Peyer's patch (tissue), 4 donors: Measurements from ENCODE around the gene LYSMD1. TPM values are rescaled to one million over a fixed set of nuclear protein-coding genes. Genes with fewer than 3 reads are reported as not detected.

Source experiments
- DNase-seq, 3 donors: peaks; one replicate each; pipeline ENCODE4 v3.0.0-alpha.2; 2017 to 2019
- H3K27ac ChIP-seq, 4 donors: fragments of 200-600 bp; sonication (generic); one replicate each; pipeline ENCODE4 v1.5.1; 2016 to 2019
- H3K27me3 ChIP-seq, 2 donors: fragments of 200-600 bp; sonication (generic); one replicate each; pipeline ENCODE4 v1.5.1; 2019
- H3K36me3 ChIP-seq, 3 donors: fragments of 200-600 bp; sonication (generic); one replicate each; pipeline ENCODE4 v1.5.1; 2016 to 2019
- H3K4me1 ChIP-seq, 4 donors: fragments of 200-600 bp; sonication (generic); one replicate each; pipeline ENCODE4 v1.5.1; 2016 to 2019
- H3K4me3 ChIP-seq, 4 donors: fragments of 200-600 bp; sonication (generic); 1 replicate in 3 of 4; 2 replicates in 1 of 4; pipeline ENCODE4 v1.5.1; 2016 to 2019; ENCODE audit warnings: mild to moderate bottlenecking in 1 of 4
- H3K9me3 ChIP-seq, 4 donors: fragments of 200-600 bp; sonication (generic); one replicate each; pipeline ENCODE4 v1.5.1; 2016 to 2019; ENCODE audit warnings: mild to moderate bottlenecking in 1 of 4
- POLR2A ChIP-seq, 2 donors: fragments of 450-650 bp; IDR thresholded peaks; one replicate each; pipeline ENCODE4 v1.5.1; 2017; ENCODE audit warnings: antibody characterized with exemption in 2 of 2, mild to moderate bottlenecking in 2 of 2, moderate library complexity in 2 of 2
- total RNA-seq, 4 donors: library from RNA; depleted of rRNA; stranded (reverse); fragments of >200 nt; gene quantifications; one replicate each; pipeline ENCODE4 v1.1.0, GENCODE V29; 2016
- TF ChIP-seq, protein P1 (sequence below), 6 experiments: fragments of 450-650 bp in 4 of 6; fragments of 200-600 bp in 2 of 6; sonication (generic) in 1 of 6; IDR thresholded peaks; one replicate each; pipeline ENCODE4 v1.5.1; 2017 to 2019; ENCODE audit warnings: antibody characterized with exemption in 6 of 6, mild to moderate bottlenecking in 3 of 6, moderate library complexity in 1 of 6

LYSMD1 gene
- total RNA-seq, 4 donors from 2014 or later, result 6.0 to 11.7 (median 10.2) TPM

DNA sequence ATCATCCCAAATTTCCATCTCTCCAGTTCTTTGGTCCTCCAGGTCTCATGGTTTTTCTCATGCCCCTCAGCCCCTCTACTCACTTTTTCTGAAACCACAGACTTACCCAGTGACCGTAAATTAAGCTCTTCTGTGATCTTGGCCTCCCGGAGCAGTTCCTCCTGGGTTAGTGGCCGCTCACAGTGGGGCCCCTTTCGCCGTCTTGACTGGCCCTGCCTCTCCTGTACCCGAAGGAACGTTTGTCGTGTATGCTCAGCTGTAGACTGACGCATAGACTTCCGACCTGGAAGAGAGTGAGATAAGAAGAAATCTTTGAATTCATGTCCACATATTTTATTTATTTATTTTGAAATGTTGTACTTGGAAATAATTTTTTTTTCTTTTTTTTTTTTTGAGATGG is 18.5 kb upstream of the LYSMD1 start:
- Histone ChIP-seq H3K9me3 (no peaks in the 10 kb centered on the region), H3K36me3 (peaks cover 0 to 66% (median 0%) of the 10 kb centered on the region in 3 donors), H3K4me3 (no peak overlapping the region), H3K4me1 (peaks cover 0 to 15% (median 5%) of the 10 kb centered on the region in 4 donors), H3K27ac (no peak overlapping the region), H3K27me3 (no peaks in the 10 kb centered on the region)
- TF ChIP-seq, protein P1, sequence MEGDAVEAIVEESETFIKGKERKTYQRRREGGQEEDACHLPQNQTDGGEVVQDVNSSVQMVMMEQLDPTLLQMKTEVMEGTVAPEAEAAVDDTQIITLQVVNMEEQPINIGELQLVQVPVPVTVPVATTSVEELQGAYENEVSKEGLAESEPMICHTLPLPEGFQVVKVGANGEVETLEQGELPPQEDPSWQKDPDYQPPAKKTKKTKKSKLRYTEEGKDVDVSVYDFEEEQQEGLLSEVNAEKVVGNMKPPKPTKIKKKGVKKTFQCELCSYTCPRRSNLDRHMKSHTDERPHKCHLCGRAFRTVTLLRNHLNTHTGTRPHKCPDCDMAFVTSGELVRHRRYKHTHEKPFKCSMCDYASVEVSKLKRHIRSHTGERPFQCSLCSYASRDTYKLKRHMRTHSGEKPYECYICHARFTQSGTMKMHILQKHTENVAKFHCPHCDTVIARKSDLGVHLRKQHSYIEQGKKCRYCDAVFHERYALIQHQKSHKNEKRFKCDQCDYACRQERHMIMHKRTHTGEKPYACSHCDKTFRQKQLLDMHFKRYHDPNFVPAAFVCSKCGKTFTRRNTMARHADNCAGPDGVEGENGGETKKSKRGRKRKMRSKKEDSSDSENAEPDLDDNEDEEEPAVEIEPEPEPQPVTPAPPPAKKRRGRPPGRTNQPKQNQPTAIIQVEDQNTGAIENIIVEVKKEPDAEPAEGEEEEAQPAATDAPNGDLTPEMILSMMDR (IDR thresholded peaks at IDR 0.05), result no peak
- TF ChIP-seq POLR2A (IDR thresholded peaks at IDR 0.05), result no peak
- DNase-seq, result no peak

DNA sequence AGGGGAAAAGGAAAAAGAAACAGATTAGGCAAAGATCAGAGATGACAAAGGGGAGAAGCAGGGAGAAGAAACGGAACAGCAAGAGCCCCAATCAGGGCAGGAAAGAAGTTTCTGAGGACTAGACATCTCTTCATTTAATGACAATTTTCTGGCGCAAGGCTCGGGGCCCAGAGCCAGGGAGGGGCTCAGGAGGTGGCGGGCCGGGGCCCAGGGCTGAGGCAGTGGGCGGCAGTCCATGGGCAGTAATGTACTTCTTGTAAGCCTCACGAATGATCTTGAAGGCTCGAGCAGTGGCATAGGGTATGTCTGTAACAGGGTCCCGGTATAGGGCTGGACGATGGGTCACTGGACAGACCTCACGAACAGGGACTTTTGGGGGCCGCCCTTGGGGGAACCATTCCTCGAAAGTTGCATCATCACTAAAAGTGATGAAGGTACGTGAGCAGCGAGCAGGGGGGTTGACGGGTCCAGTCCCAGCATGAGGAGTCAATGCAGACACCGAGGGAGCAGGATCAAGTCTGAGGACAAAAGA is 10.9 kb upstream of the LYSMD1 start:
- Histone ChIP-seq H3K4me1 (no peaks in the 10 kb centered on the region), H3K27me3 (no peaks in the 10 kb centered on the region), H3K4me3 (no peak overlapping the region), H3K9me3 (no peaks in the 10 kb centered on the region), H3K27ac (no peak overlapping the region), H3K36me3 (peaks cover 0 to 87% (median 0%) of the 10 kb centered on the region in 3 donors)
- DNase-seq, result no peak
- no peak for TF ChIP-seq POLR2A (IDR thresholded peaks at IDR 0.05)
- TF ChIP-seq, protein P1 (IDR thresholded peaks at IDR 0.05), result no peak

DNA sequence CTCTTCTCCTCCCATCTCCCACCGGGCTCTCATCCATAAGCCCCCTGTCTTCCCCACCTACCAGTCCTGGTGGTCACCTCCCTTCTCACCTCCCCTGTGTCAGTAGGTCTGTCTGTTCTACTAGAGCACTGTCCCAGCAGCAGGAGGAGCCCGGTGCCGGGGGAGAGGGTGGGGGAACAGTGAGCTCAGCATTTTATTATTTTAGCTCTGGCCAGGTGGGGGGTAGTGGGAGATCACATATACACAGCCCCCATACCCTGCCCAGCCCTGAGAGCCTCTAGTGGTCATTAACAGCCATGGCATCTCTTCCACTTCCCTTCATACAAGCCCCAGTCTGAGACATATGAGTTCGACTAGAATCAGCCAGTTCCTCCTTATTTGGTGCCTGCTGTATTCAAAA is 10.2 kb upstream of the LYSMD1 start, which contains the start of gene TMOD4:
TMOD4 (minus strand) TSS at position 119 of the 400 bp plus-strand sequence. CDS start 1,106 bp downstream, outside the sequence.
- no peak for DNase-seq
- no peaks in the 10 kb centered on the region for H3K4me1 ChIP-seq
- no peaks in the 10 kb centered on the region for H3K27me3 ChIP-seq
- H3K27ac ChIP-seq, result peak within 1 kb of the TSS in 1 of 4 donors; percentile 5
- H3K36me3 ChIP-seq, result peaks cover 0 to 85% (median 0%) of the 10 kb centered on the region in 3 donors
- no peaks in the 10 kb centered on the region for H3K9me3 ChIP-seq
- TF ChIP-seq POLR2A (IDR thresholded peaks at IDR 0.05), result no peak
- TF ChIP-seq, protein P1 (IDR thresholded peaks at IDR 0.05), result peak in 3 of 6 experiments; percentile 24 to 32 (median 28)
- no peak within 1 kb of the TSS for H3K4me3 ChIP-seq

DNA sequence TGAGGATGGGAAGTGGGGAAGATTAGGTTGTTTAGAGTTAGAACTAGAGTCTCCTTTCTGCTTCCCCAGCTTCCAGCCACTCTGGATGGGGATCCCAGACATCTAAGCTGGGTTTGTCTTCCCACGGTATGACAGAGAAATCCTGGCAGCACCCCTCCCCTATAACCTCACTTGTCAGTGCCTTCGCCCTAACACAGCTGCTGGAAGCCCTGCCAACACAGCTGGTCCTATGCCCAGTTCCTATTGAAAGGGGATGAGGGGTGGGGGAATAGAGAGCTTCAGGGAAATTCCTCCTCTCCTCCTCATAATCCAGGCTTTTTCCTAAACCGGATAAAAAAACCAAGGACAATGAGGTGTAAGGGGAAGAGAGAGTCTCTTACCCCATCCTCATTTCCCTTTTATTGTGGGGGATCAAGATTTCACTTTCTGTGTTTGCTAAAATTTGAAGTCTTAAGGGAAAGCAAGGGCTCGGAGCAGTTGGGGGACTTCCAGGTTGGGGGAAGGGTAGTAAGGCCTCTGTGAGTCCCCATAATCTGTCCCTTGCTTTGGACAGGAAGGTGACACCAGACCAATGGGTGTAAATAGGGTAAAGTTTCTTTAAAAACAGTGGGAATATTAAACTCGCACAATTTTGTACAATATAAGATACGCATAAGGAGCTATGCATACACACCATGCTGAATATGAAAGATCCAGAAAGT is 9.5 kb upstream of the LYSMD1 start:
- Histone ChIP-seq H3K27ac (peak overlapping the region in 1 of 4 donors; percentile 5), H3K27me3 (no peaks in the 10 kb centered on the region), H3K4me3 (no peak overlapping the region), H3K36me3 (peaks cover 0 to 83% (median 0%) of the 10 kb centered on the region in 3 donors), H3K9me3 (no peaks in the 10 kb centered on the region), H3K4me1 (no peaks in the 10 kb centered on the region)
- DNase-seq, result no peak
- TF ChIP-seq POLR2A (IDR thresholded peaks at IDR 0.05), result no peak
- TF ChIP-seq, protein P1 (IDR thresholded peaks at IDR 0.05), result no peak

DNA sequence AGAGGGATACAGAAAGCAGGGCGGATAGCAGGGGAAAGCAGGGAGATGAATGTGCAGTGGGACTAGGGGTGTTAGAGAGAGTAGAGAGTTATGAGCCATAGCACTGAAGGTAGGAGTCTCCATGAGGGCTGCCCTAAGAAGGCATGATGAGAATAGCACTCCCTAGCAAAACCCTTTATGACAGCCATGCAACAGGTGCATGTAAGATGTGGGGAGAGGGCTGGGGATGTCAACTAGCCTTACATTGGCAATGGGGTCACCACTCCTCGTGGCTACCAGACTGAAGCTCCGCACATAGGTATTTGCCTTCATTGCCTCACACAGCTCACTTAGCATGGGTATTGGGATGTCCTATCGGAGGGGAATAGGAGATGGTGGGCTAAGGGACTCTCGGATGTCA is 5.5 kb upstream of the LYSMD1 start:
- Histone ChIP-seq H3K4me3 (no peak overlapping the region), H3K4me1 (peaks cover 0 to 11% (median 6%) of the 10 kb centered on the region in 4 donors), H3K27me3 (no peaks in the 10 kb centered on the region), H3K9me3 (no peaks in the 10 kb centered on the region), H3K27ac (no peak overlapping the region), H3K36me3 (peaks cover 0 to 69% (median 0%) of the 10 kb centered on the region in 3 donors)
- no peak for DNase-seq
- TF ChIP-seq, protein P1 (IDR thresholded peaks at IDR 0.05), result no peak
- no peak for TF ChIP-seq POLR2A (IDR thresholded peaks at IDR 0.05)
